Effector memory CD8-positive, alpha-beta T cell (primary cell): ENCODE results near the gene CALCOCO1.

Experiments
- ATAC-seq: fragments of 150-1000 bp; cut with Tn5 transposase; replicated peaks from 2 replicates; pipeline ENCODE4 v1.10.0; 2021; ENCODE audit warnings: mild to moderate bottlenecking, moderate library complexity
- DNase-seq, 3 experiments: peaks; one replicate each; pipeline ENCODE4 v3.0.0; 2021
- H3K27ac Mint-ChIP-seq, 2 donors: one replicate each; pipeline ENCODE4 v1.8.0; 2022; ENCODE audit warnings: mild to moderate bottlenecking in 2 of 2, mixed read lengths in 2 of 2, moderate library complexity in 2 of 2
- H3K27me3 Mint-ChIP-seq, 2 donors: one replicate each; pipeline ENCODE4 v1.8.0; 2022; ENCODE audit warnings: mixed read lengths in 2 of 2
- H3K36me3 Mint-ChIP-seq: one replicate; pipeline ENCODE4 v1.8.0; 2022; ENCODE audit warnings: mild to moderate bottlenecking, moderate library complexity, mixed read lengths; ENCODE audit not compliant: insufficient read depth
- H3K4me1 Mint-ChIP-seq, 2 donors: one replicate each; pipeline ENCODE4 v1.8.0; 2022; ENCODE audit warnings: low read depth in 2 of 2, mixed read lengths in 2 of 2
- H3K4me3 Mint-ChIP-seq, 2 donors: one replicate each; pipeline ENCODE4 v1.8.0; 2022; ENCODE audit warnings: mild to moderate bottlenecking in 2 of 2, mixed read lengths in 2 of 2, moderate library complexity in 2 of 2
- H3K9me3 Mint-ChIP-seq, 2 donors: one replicate each; pipeline ENCODE4 v1.8.0; 2022; ENCODE audit warnings: mixed read lengths in 2 of 2

CALCOCO1 gene

DNA sequence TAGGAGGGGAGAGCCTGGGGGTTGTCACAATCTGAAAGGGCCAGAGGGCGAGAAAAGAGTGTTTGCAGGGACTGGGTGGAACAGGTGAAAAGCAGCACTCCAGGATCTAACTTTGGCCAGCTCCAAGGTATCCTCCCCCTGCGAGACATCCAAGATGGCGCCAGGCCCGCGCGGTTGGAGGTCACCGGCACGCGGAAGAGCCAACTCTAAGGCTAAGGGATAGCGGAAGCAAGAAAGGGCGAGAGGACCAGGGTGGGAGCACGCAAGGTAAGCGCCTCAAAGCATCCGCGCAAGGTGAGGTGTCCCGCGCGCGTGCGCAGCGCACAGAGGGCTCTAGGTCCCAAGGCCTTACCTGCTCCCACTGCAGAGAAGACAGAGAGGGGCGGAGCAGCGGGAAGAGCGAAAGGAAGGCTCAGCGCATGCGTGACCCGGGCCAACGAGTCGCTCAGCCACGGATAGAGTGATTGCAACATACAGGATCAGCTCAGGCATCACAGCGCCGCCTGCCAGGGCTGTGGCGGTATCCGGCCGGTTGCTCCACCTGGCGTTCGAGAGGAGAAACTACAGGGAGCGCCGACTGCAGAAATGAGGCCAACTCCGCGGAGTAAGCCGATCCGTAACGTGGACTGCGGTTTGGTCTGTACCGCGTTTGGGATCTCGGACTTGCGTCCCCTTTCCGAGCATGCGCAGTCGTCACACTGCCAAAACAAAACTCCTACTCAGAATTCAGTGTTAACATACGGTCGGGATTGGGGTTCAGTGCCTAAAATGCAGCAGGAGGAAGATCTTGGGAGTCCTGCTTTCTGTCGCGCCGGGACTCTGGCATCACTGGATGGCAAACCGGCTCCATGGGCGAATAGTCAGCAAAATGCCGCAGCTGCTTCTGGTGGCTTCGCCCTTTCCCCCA is 51.3 kb downstream of the CALCOCO1 start, which contains the start of gene ATP5MC2:
Gene ATP5MC2, minus strand, starts transcription at position 383 of the 907 bp plus-strand sequence. CDS start 3,469 bp downstream, outside the sequence.
- Mint-ChIP-seq H3K36me3 (peaks cover 35% of the 10 kb centered on the region), H3K9me3 (no peaks in the 10 kb centered on the region), H3K4me3 (peak within 1 kb of the TSS; percentile 76 to 96), H3K27ac (peak within 1 kb of the TSS; percentile 66 to 94), H3K27me3 (peaks cover 11 to 17% of the 10 kb centered on the region in 2 donors), H3K4me1 (peaks cover 13 to 23% of the 10 kb centered on the region in 2 donors)
- peak; percentile 95 to 96 (median 95) for DNase-seq
- ATAC-seq = peak; percentile 91

DNA sequence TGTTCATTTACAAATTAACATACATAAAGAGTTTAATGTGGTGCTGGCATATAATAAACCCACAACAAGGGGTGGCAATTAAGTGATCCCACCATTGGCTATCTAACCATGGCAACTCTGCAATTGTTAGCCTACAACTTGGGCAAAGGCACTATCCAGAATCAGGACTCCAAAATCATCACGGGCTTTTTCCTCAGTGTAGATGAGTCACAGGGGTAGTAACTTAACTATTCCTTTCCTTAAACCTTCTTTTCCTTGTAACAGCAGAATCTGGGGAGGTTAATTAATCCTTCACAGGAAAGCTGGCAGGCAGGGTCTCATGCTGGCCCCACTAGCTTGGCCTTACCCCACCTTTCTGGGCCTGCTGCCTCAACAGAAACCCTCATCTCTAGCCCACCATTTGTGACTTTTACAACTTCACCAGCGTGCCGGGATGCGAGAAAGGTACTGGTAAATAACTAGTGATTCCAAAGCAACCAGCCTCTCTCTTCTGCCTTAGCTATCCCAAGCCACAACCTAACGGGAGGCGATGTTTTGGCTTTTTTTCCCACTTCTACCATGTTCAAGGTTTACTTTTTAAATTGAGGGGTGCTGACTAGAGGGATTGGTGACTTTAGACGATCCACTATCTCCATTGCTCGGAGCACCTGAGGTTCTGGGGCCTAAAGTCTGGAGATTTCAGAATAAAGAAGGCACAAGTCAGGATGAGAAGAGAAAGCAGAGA is 52.1 kb downstream of the CALCOCO1 start:
- ATAC-seq = no peak
- Mint-ChIP-seq H3K36me3 (peaks cover 43% of the 10 kb centered on the region), H3K4me3 (peak overlapping the region; percentile 76 to 96), H3K27me3 (peaks cover 11 to 17% of the 10 kb centered on the region in 2 donors), H3K9me3 (no peaks in the 10 kb centered on the region), H3K4me1 (peaks cover 13 to 23% of the 10 kb centered on the region in 2 donors), H3K27ac (peak overlapping the region; percentile 66 to 94)
- DNase-seq = no peak

DNA sequence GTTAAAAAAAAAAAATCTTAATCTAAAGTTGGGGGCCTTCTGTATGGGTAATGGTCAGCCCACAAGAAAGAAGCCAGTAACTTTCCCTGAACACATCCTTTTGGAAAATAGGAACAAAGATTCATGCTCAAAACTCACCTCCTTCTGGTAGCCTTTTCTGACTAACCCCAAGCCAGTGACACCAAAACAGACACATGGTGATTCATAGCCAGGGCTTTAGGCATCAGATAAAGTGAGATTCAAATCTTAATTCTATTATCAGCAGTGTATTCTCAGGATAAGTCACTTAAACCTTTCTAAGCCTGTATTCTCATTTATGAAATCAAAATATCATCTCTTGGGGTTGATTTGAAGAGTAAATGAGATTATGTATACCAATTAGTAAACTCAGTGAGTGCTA is 56.3 kb downstream of the CALCOCO1 start:
- no peak for DNase-seq
- Mint-ChIP-seq H3K4me3 (no peak overlapping the region), H3K27ac (no peak overlapping the region), H3K27me3 (no peaks in the 10 kb centered on the region), H3K36me3 (peaks cover 80% of the 10 kb centered on the region), H3K9me3 (no peaks in the 10 kb centered on the region), H3K4me1 (peaks cover 11 to 18% of the 10 kb centered on the region in 2 donors)
- no peak for ATAC-seq

DNA sequence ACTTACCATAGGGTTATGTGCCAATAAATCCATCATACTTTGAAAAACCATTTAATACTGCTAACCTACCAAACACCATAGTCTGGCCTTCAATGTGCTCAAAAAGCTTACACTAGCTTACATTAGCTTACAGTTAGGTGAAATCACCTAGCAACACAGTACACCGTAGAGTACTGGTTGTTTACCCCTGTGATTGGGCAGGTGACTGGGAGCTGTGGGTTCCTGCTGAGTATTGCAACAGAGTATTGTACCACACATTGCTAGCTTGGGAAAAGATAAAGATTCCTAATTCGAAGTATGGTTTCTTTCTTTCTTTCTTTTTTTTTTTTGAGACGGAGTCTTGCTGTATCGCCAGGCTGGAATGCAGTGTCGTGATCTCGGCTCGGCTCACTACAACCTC is 56.9 kb downstream of the CALCOCO1 start:
- ATAC-seq (no peak), DNase-seq (no peak)
- Mint-ChIP-seq H3K27ac (no peak overlapping the region), H3K4me3 (no peak overlapping the region), H3K4me1 (peaks cover 10 to 14% of the 10 kb centered on the region in 2 donors), H3K27me3 (no peaks in the 10 kb centered on the region), H3K36me3 (peaks cover 85% of the 10 kb centered on the region), H3K9me3 (no peaks in the 10 kb centered on the region)

DNA sequence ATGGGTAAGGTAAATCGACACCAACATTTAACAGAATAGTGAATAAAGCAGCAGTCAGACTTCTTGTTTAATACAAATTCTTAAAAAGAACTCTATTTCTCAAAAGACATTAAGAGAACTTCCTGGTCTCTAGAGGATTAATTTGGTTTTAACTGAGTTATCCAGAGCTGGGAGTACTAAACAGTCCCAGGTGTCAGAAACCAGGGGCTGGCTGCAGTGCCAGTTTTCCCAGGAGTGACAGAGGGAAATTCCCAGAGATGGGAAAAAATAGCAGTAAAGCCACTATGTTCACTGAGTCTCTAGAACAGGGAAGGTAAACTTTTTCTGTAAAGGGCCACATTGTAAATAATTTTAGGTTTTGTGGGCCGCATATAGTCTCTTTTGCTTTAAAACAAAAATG is 60.2 kb downstream of the CALCOCO1 start:
- Mint-ChIP-seq H3K4me3 (no peak overlapping the region), H3K27ac (no peak overlapping the region), H3K9me3 (no peaks in the 10 kb centered on the region), H3K36me3 (peaks cover 89% of the 10 kb centered on the region), H3K27me3 (no peaks in the 10 kb centered on the region), H3K4me1 (peaks cover 5 to 6% of the 10 kb centered on the region in 2 donors)
- ATAC-seq (no peak), DNase-seq (no peak)

DNA sequence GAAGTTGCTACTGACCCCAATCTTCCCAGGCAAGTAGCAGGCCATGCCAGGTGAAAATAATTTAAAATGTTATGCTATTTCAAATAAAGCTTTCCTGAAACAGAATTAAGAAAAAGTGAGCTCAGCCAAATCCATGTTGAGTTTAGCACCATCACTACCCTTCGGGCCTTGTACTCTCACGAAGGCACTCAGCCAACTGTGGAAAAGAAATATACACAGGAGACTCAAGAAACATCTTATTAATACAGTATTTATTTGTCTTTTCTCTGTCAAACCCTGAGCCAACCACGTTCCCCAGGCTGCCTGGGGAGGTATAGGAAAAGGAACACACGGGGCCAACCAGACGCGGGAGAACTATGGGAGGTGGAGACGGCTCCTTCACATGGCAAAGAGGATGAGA is 62.3 kb downstream of the CALCOCO1 start:
- no peak overlapping the region for H3K4me3 Mint-ChIP-seq
- no peak for DNase-seq
- peaks cover 76% of the 10 kb centered on the region for H3K36me3 Mint-ChIP-seq
- no peaks in the 10 kb centered on the region for H3K9me3 Mint-ChIP-seq
- H3K27ac Mint-ChIP-seq = no peak overlapping the region
- H3K27me3 Mint-ChIP-seq = no peaks in the 10 kb centered on the region
- no peak for ATAC-seq
- peaks cover 0 to 2% of the 10 kb centered on the region in 2 donors for H3K4me1 Mint-ChIP-seq

DNA sequence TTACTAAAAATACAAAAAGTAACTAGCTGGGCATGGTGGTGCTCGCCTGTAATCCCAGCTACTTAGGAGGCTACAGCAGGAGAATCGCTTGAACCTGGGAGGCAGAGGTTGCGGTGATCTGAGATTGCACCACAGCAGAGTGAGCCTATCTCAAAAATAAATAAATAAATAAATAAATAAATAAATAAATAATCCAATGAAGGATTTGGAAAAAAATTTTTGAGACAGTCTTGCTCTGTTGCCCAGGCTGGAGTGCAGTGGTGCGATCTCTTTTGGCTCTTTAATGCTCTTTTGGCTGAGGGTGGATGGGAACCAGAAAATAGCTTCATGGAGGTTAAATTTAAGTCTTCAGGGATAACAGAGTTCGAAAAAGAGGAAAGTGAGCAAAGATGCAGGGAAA is 63.1 kb downstream of the CALCOCO1 start:
- no peak for DNase-seq
- ATAC-seq = no peak
- no peaks in the 10 kb centered on the region for H3K9me3 Mint-ChIP-seq
- H3K4me1 Mint-ChIP-seq = no peaks in the 10 kb centered on the region
- H3K27me3 Mint-ChIP-seq = no peaks in the 10 kb centered on the region
- no peak overlapping the region for H3K27ac Mint-ChIP-seq
- H3K36me3 Mint-ChIP-seq = peaks cover 70% of the 10 kb centered on the region
- H3K4me3 Mint-ChIP-seq = no peak overlapping the region

DNA sequence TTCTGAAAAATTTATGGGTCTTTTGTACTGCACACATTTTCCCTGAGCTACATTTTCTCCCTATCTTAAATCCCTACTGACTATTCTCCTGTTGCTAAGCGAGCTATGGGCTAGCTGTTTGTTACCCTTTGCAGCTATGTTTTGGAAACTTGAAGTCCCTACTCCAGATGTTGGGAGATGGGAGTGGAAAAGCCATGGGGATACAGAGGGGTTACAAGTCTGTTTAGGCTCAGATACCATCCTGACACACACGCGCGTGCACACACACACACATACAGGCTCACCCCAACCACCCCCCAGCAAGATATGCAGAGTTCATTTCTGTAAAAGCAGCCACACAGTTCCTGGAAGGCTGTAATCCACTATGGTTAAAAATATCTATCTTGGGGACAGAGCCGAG is 67.2 kb downstream of the CALCOCO1 start:
- DNase-seq (no peak), ATAC-seq (no peak)
- H3K27me3 Mint-ChIP-seq = no peaks in the 10 kb centered on the region
- peaks cover 32% of the 10 kb centered on the region for H3K36me3 Mint-ChIP-seq
- H3K4me3 Mint-ChIP-seq = no peak overlapping the region
- H3K4me1 Mint-ChIP-seq = no peaks in the 10 kb centered on the region
- H3K9me3 Mint-ChIP-seq = no peaks in the 10 kb centered on the region
- H3K27ac Mint-ChIP-seq = no peak overlapping the region

DNA sequence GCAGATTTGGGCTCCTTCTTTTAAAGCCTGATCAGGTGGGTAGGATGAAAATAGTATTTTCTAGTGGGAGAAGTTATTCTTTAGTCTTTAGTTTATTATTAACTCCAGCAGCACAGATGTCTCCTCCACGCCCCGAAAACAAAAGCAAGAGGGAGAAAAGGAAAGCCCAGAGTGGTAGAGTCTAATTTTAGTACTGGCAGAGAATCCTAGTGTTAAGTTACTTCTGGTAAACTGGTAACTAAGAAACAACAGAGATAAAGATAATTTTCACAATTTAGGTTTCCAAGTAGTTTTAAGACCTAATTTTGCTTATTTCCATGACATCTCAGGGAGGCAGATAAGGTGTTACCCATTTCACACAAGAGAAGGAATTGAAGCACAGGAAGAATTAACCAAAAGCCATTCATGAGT is 67.7 kb downstream of the CALCOCO1 start:
- ATAC-seq (no peak), DNase-seq (no peak)
- H3K36me3 Mint-ChIP-seq = peaks cover 28% of the 10 kb centered on the region
- no peaks in the 10 kb centered on the region for H3K27me3 Mint-ChIP-seq
- H3K27ac Mint-ChIP-seq = no peak overlapping the region
- no peaks in the 10 kb centered on the region for H3K4me1 Mint-ChIP-seq
- no peaks in the 10 kb centered on the region for H3K9me3 Mint-ChIP-seq
- no peak overlapping the region for H3K4me3 Mint-ChIP-seq

DNA sequence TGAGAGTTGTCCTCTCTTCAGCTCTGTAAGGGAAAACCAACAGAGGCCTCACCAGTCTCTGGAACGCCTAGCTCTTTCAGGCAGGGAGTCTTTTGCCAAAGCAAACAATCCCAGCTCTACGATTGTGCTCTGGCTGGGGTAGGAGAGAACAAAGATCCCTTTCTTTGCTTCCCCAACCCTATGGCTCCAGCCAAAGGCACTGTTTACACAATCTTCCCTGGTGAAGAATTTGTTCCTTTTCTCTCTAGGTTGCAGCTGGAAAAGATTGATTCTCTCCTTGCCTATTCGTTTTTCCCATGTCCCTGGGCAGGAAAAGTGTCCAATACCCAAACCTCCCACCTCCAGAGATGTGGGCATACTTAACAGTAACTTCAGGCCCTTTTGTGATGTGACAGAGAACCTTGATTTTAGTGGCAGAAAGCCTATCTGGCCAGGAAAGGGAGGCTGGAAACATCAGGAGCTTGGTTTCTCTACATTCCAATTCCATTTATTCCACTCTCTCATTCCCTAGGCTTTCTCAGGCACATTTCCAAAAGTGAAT is 68.2 kb downstream of the CALCOCO1 start:
- H3K27me3 Mint-ChIP-seq = no peaks in the 10 kb centered on the region
- no peak overlapping the region for H3K27ac Mint-ChIP-seq
- H3K4me1 Mint-ChIP-seq = no peaks in the 10 kb centered on the region
- no peak for ATAC-seq
- no peaks in the 10 kb centered on the region for H3K9me3 Mint-ChIP-seq
- peaks cover 23% of the 10 kb centered on the region for H3K36me3 Mint-ChIP-seq
- no peak overlapping the region for H3K4me3 Mint-ChIP-seq
- DNase-seq = no peak
